Measurements from ENCODE around the gene KRTAP23-1.

The KRTAP23-1 gene, protein sequence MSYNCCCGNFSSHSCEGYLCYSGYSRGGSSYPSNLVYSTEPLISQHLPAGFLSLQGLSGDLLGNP

GRCh38 chr21:30348506-30348905 is at the start of gene KRTAP23-1:
TSS of gene KRTAP23-1 (minus strand) at chr21:30348606. CDS start at chr21:30348606, 0 bp downstream.
- no peak for DNase-seq

- no peak for DNase-seq
Measured at GRCh38 chr21:30395731-30396130, 47.3 kb upstream of the KRTAP23-1 start, which contains the start of gene KRTAP13-1. TSS of gene KRTAP13-1 (plus strand) at chr21:30396031. CDS start at chr21:30396087, 56 bp downstream.

DNA sequence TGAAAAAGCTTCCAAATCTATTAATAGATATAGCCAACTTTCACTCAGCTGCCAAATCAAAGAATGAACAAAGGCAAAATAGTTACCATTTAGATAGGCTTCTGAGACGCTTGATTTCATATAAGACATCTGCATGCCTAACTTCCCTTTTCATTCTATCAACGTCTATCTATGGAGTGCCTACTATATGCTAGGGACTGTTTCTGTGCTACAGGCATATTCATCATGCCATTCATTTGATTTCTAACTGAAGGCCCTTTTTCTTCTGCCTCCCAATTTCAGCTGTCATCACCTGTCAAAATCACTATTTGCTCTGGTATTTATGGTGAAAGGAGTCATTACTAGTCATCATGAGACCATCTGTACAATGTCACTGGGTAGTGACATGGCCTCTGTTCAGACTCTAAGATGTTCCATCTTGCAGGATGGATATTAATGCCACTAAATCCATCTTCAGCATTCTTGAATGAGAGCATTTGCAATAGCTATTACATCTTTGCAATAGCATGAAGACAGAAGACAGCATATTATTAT is 43.2 kb upstream of the KRTAP23-1 start:
- no peak for DNase-seq

DNA sequence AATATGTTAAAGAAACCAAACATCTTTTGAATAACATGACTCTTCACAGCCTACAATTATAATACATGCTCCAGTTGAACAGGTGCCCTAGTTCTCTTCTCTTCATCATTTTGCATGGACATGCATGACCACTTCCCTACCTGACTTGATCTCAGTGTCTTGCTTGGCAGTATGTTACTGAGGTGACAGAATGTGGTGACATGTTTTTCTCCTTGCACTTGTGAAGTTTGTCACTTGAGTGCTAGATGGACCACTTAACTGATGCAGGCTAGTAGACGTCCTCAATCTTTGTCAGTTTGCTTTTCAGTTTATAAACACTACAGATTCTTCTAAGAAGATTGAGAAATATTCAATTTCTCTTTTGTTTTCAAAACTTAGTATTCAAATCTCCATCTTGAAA is 33.8 kb upstream of the KRTAP23-1 start:
- no peak for DNase-seq

DNA sequence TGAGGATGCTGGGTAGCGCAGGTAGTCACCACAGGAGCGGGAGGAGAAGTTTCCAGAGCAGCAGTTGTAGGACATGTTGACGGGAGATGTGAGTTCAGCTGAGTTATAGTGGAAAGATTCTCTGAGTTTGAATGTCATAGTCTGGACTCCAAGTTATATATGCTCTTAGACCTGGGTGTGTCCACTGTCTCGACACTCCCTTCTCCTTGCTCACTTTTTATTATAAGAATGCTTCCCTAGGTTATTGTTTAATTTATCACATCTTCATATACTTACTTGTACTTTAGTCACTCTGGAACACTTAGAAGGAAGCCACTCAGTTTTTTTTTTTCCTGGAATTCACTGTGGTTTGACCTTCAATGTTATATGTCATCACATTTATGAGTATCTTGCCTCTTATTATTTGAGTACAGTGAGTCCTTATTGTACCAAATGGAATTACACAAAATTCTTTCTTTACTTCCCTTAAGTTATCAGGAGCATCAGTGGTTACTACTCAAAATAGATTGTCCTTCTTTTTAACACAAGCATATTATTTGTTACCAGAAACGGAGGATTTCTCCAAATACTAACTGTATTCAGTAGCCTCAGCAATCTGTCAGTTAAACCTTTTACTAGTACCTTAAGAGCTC is 23.8 kb upstream of the KRTAP23-1 start, which contains the start of gene KRTAP13-2:
KRTAP13-2 (minus strand) TSS at position 133 of the 632 bp plus-strand sequence; CDS start at position 75, 58 bp downstream.
- no peak for DNase-seq

DNA sequence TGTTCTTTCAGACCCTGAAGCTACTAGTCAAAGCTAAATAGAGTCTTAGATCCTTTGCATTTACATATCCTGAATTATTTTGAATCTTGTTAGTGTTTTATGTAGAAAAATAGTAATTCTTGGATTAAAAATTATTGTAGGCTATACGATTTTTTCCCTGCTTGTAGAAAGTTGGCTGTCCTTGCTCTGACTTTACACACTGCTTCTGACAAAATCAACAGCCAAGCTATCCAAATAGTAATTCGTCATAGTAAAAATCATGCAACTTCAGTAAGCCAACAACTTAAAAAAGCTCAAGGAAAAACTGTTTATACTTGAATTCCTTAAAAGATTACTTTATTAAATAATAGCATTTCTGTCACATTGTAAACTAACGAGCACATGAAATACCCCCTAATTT is 7.5 kb upstream of the KRTAP23-1 start:
- DNase-seq = no peak

DNA sequence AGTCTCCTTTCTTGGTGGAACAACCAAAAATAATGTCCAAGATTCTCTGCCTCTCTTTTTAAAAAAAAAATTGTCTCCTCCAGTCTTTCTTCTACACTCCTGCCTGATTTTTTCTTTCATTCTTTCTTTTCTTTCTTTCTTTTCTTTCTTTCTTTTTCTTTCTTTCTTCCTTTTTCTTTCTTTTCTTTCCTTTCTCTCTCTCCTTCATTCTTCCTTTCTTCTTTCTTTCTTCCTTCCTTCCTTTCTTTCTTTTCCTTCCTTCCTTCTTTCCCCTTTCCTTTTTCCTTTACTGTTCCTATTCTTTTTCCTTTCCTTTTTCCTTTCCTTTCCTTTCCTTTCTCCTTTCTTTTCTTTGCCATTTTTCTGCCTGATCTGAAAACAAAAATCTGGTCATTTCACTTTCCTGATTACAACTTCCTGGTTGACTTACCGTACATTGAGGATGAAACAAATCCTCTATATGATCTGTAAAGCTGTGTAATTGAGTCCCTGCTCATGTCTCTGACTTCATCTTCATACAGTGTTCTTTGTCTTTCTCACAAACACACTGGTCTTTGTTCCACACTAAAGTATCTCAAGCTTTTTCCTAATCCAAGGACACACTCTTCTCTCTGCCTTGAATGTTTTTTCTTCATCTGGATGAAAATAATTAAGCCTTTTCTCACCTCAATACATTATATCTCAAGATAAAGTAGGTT is 6.1 kb upstream of the KRTAP23-1 start:
- DNase-seq = no peak

DNA sequence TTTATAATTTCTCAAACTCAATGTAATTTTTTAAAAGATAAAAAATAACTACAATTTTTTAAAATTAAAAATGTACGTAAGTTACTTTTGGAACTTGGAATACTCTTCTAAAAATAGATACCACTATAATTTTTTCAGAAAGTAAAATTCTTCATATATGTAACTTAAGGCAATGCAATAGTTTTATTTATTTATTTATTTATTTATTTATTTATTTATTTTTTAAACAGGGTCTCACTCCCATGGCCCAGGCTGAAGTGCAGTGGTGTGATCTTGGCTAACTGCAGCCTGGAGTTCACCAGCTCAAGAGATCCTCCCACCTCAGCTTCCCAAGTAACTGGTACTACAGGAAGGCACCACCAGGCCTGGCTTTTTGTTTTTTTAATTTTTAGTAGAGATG is 3.1 kb upstream of the KRTAP23-1 start:
- no peak for DNase-seq

DNA sequence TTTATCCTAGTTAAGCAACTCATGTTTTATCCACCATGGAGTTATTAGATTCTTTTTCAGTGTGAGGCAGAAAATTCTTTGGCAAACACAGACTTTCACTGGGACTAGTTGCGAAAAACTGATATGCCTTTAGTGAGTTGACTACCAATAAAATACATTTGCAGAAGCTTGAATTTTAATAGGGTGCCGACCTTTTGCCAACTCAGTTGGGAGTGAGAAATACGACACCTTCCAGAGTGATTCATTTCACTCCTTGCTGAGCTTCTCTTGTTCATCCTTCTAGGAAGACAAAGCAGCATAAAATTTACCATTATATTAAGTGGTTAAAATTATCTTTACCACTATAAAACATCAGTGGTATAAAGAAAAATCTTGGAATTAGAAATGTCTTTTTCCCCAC is 1.2 kb upstream of the KRTAP23-1 start:
- no peak for DNase-seq

DNA sequence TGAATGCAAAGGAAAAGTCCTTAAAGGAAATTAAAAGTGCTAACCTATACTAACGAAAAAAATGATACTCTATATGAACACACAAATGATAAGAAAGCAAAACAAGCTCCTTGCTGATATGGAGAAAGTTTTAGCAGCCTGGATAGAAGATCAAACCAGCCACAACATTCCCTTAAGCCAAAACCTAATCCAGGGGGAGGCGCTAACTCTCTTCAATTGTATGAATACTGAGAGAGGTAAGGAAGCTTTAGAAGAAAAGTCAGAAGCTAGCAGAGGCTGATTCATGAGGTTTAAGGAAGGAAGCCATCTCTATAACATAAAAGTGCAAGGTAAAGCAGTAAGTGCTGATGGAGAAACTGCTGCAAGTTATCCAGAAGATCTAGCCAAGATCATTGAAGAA is 3.4 kb downstream of the KRTAP23-1 start:
- no peak for DNase-seq

- DNase-seq = no peak
Measured at GRCh38 chr21:30340714-30341573, 7.5 kb downstream of the KRTAP23-1 start.

GRCh38 chr21:30338717-30339116 is 9.7 kb downstream of the KRTAP23-1 start:
- no peak for DNase-seq

DNA sequence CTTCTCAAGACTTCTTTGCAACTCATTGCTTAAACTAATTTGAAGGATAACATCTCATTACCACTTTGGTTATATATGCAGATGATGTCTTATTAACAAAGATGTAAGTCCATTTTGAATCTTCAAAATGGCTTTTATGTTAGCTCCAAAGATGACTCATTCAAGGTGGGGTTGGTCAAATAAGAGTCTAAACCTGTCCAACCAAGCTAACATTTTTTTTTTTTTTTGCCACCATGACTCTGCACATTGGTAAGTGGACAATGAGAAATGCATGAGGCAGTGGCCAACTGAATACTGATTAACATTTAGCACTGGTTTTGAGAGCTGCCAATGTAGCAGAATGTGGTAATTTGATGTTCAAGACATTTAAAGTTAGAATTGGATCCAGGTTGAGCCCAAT is 10.6 kb downstream of the KRTAP23-1 start:
- no peak for DNase-seq

DNA sequence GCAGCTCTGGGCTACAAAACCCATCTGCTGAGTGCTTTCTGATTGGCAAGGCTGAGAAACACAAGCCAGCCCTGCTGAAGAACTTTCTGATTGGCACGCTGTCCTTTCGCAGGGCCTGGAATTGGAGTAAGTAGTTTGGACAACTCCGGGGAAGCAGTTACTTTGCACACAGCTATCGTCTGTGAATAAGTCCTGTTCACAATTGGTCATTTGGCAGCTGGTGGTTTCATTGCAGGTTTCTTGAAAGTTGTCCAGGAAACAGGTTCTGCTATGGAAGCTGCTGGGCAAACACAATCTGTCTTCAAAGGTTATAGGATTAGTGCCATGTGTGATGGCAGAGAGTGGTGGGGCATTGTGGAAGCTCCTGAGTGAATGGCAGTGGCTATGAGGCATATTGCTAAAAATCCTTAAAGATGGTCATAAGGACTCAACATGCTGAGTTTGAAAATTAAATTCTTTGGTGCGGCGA is 11.1 kb downstream of the KRTAP23-1 start, which contains the start of gene KRTAP27-1:
KRTAP27-1 (minus strand) TSS at position 419 of the 469 bp plus-strand sequence; CDS start at position 393, 26 bp downstream.
- no peak for DNase-seq

- no peak for DNase-seq
Measured at GRCh38 chr21:30336596-30336995, 11.8 kb downstream of the KRTAP23-1 start.

DNA sequence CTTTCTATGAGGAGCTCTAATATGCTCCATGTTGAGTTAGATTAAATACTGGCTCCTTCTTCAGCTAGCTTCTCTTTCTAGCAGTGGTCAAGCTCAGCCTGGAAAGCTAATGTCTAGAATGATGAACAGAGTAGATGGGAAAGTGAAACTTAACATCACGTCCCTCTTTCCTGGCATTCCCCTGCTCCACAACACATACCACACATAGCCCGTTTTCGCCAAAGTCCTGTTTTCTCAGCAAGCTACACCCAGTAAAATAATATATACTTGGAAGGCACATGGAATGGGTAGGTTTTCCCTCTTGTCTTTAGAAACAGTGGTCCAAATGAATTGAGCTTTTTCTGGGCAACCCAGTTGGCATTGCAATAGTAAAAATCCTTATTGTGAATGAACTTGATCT is 14.7 kb downstream of the KRTAP23-1 start:
- no peak for DNase-seq

- DNase-seq = no peak
Measured at GRCh38 chr21:30332681-30333080, 15.7 kb downstream of the KRTAP23-1 start.

DNA sequence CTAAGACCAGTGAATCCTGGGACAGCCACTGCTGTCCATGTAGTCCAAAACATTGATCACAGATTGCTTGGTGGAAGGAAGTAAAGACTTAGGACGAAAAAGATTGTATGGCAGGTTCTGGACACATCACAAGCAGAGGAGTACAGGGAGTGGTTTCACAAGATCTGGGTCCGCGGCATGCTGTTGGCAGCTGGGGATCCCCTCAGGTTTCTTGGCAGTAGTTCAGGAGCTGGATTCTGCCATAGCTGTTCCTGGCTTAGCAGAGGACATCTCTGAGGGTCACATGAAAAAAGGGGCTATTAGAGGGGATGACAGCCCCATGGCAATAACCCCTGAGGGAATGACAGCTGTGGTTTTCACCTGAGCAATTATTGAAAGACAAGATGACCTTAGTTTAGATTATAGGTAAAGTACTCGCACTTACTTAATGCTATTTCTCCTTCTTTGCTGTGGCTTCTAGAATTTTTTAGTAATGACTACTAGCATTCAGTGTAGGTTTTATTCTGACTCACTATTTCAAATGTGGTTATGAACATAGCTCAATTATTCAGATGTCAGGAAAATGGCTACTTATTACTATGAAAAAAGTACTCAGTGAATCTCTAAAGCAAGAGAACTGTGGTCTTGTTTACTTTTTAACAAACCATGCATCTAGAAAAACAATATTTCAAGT is 19.1 kb downstream of the KRTAP23-1 start:
- no peak for DNase-seq

- no peak for DNase-seq
Measured at GRCh38 chr21:30326390-30326789, 22.0 kb downstream of the KRTAP23-1 start.

GRCh38 chr21:30320215-30320614 is 28.2 kb downstream of the KRTAP23-1 start, which contains the start of gene KRTAP26-1:
TSS of gene KRTAP26-1 (minus strand) at chr21:30320315. CDS start at chr21:30320035, 280 bp downstream.
- no peak for DNase-seq

DNA sequence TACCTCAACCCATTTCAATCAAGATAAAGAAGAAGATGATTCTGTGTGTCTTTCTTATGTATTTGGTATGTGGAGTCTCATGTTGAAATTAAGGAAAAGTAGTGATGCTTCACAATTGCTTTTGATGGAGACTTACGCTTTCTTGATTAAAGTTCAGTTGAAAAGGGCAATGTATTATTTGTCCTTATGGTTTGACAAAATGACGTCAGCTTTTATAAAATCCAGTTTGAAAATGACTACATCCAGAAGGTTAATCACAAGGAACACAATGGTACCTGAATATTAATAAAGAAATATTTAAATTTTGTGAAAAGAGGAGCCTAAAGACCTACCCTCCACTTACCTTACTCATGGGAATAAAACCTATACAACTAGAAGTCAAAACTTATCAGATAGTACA is 32.7 kb downstream of the KRTAP23-1 start:
- DNase-seq = no peak

DNA sequence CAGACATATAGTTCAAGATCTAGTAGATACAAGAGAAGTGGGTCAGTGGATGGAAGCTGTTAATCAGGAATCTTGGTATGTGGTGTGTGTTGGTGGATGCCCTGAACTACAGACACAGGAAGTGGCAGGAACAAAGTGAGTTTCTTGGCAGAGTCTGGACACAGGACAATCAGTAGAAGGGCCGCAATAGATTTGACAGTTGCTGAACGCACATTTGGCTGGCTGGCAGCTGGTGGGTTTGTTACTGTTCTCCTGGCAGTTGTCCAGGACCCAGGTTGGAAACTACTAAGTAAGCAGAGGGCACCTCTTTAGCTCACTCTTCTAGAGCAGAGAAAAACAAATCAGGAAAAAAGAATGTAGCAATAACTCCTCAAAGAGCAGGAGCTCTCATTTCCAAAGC is 41.5 kb downstream of the KRTAP23-1 start:
- DNase-seq = no peak
